NT2/D1 (cell line): Measurements from ENCODE around the gene ACP1.

ENCODE experiments used
- SUZ12 ChIP-seq: IDR thresholded peaks from 2 replicates; pipeline ENCODE4 v1.6.1; 2011; ENCODE audit not compliant: insufficient read length, insufficient read depth; ENCODE audit errors: extremely low read depth
- YY1 ChIP-seq: IDR thresholded peaks from 2 replicates; pipeline ENCODE4 v1.6.1; 2011; ENCODE audit not compliant: insufficient read length, insufficient read depth

DNA sequence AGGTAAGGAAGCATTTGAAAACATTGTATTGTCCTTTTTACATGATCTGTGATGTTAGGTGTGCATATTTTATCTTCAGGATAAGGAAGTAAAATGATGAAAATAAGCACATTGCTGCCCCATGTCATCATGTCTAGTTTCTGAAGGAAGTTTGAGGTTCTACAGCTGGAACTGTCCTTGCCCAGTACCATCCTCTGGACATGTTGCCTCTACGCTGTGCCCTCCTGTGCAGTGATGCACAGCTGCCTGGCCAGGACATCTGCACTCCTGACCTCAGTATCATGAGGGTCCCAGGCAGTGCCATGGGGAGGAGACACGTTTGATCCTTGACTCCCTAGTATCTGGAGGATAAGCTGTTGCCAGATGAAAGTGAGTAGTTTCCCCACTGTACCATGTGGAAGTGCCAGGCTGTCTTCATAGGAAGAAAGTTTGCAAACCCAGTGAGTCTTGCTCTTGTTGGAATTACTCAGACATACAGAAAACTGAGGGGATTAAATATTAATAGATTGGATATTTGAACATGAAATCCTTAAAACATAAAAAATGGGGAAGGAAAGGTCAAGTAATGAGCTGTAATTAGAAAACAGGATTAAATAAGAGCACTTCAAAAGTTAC, 13.7 kb downstream of the ACP1 start:
- TF ChIP-seq SUZ12, result no peak
- no peak for TF ChIP-seq YY1
